SK-N-SH (cell line): ENCODE results near the gene KCTD3. TPM values are rescaled to one million over a fixed set of nuclear protein-coding genes. Genes with fewer than 3 reads are reported as not detected.
A peak's percentile ranks its signal among the peaks of the same experiment; 100 is the strongest.

Experiments
- CTCF ChIA-PET: fragments of 300-600, 350-600 bp; formaldehyde crosslinking; extraction: SDS; loops from one replicate; lab custom pipeline; 2021; lab: Yijun Ruan, JAX
- POLR2A ChIA-PET: fragments of 350-600 bp; sonication (Branson Sonifier 250); formaldehyde crosslinking; extraction: SDS; loops from one replicate; lab custom pipeline; 2020; ENCODE audit warnings: antibody characterized with exemption, inconsistent platforms; lab: Yijun Ruan, JAX
- DNase-seq: peaks from one replicate; pipeline ENCODE4 v3.0.0; 2012
- H2AFZ ChIP-seq: fragments of 200-600 bp; sonication (generic); 2 replicates; pipeline ENCODE4 v1.8.1; 2016; ENCODE audit warnings: antibody characterized with exemption, mild to moderate bottlenecking, low read depth
- H3F3A ChIP-seq: fragments of 200-600 bp; sonication (generic); replicated peaks from 2 replicates; pipeline ENCODE3; 2016; ENCODE audit warnings: antibody characterized with exemption, mild to moderate bottlenecking; ENCODE audit not compliant: insufficient read depth
- H3K27ac ChIP-seq, 2 experiments: fragments of 200-500 bp in 1 of 2; fragments of 200-600 bp in 1 of 2; sonication (Bioruptor generic) in 1 of 2; sonication (generic), shearing (Covaris generic) in 1 of 2; 2 replicates each; pipeline versions ENCODE4 v1.5.1 to v1.6.1; 2014 to 2016; ENCODE audit warnings: low read depth in 2 of 2, inconsistent platforms in 1 of 2, low read length in 1 of 2, mild to moderate bottlenecking in 1 of 2, mixed read lengths in 1 of 2
- H3K27me3 ChIP-seq: fragments of 200-600 bp; sonication (generic), shearing (Covaris generic); 2 replicates; pipeline ENCODE4 v1.6.1; 2016; ENCODE audit warnings: mixed run types; ENCODE audit not compliant: insufficient read depth
- H3K36me3 ChIP-seq, 2 experiments: fragments of 200-500 bp in 1 of 2; fragments of 200-600 bp in 1 of 2; sonication (Bioruptor generic) in 1 of 2; sonication (generic) in 1 of 2; replicated peaks in 1 of 2; 2 replicates each; pipeline versions ENCODE3 to v1.5.1; 2014 to 2016; ENCODE audit warnings: low read length in 1 of 2, mild to moderate bottlenecking in 1 of 2; ENCODE audit not compliant: insufficient read depth in 2 of 2, control insufficient read depth in 1 of 2
- H3K4me1 ChIP-seq, 2 experiments: fragments of 200-500 bp in 1 of 2; fragments of 200-600 bp in 1 of 2; sonication (Bioruptor generic) in 1 of 2; sonication (generic), shearing (Covaris generic) in 1 of 2; 2 replicates each; pipeline versions ENCODE4 v1.5.1 to v1.6.1; 2014 to 2016; ENCODE audit warnings: low read depth in 1 of 2, low read length in 1 of 2, mixed run types in 1 of 2; ENCODE audit not compliant: insufficient read depth in 2 of 2, control insufficient read depth in 1 of 2
- H3K4me2 ChIP-seq: fragments of 200-600 bp; sonication (generic), shearing (Covaris generic); 2 replicates; pipeline ENCODE4 v1.6.1; 2017; ENCODE audit warnings: mixed run types
- H3K4me3 ChIP-seq, 2 experiments: fragments of 200-500 bp in 1 of 2; fragments of 200-600 bp in 1 of 2; sonication (Bioruptor generic) in 1 of 2; sonication (generic), shearing (Covaris generic) in 1 of 2; 2 replicates each; pipeline versions ENCODE4 v1.5.1 to v1.8.1; 2014 to 2016; ENCODE audit warnings: low read depth in 2 of 2, inconsistent platforms in 1 of 2, low read length in 1 of 2, mild to moderate bottlenecking in 1 of 2, mixed read lengths in 1 of 2, moderate library complexity in 1 of 2
- H3K79me2 ChIP-seq: fragments of 200-600 bp; sonication (generic); 2 replicates; pipeline ENCODE4 v1.8.1; 2017; ENCODE audit warnings: mild to moderate bottlenecking; ENCODE audit not compliant: insufficient read depth
- H3K9ac ChIP-seq: fragments of 200-600 bp; sonication (generic); 2 replicates; pipeline ENCODE4 v1.6.1; 2017; ENCODE audit warnings: mixed run types
- H3K9me2 ChIP-seq: fragments of 200-600 bp; sonication (generic); 2 replicates; pipeline ENCODE4 v1.6.1; 2017; ENCODE audit warnings: mixed run types
- H3K9me3 ChIP-seq: fragments of 200-600 bp; sonication (generic); 2 replicates; pipeline ENCODE4 v1.6.1; 2017; ENCODE audit warnings: mixed run types, mild to moderate bottlenecking, moderate library complexity
- H4K20me1 ChIP-seq: fragments of 200-600 bp; sonication (generic); 2 replicates; pipeline ENCODE4 v1.6.1; 2017; ENCODE audit warnings: mild to moderate bottlenecking, mixed run types; ENCODE audit not compliant: insufficient read depth
- ELF1 ChIP-seq: IDR thresholded peaks from 2 replicates; pipeline ENCODE4 v1.4.0; 2012
- EP300 ChIP-seq, 2 experiments: IDR thresholded peaks; 2 replicates each; pipeline versions ENCODE4 v1.4.0 to v1.6.1; 2012; ENCODE audit warnings: borderline replicate concordance in 1 of 2, low read depth in 1 of 2, low read length in 1 of 2
- EZH2phosphoT487 ChIP-seq: fragments of 200-600 bp; sonication (generic); IDR thresholded peaks from 2 replicates; pipeline ENCODE4 v1.6.1; 2017; ENCODE audit warnings: low read depth, mixed run types, mild to moderate bottlenecking, antibody characterized with exemption, moderate library complexity, borderline replicate concordance
- FOXM1 ChIP-seq: IDR thresholded peaks from 2 replicates; pipeline ENCODE4 v1.4.0; 2012; ENCODE audit warnings: low read depth, mild to moderate bottlenecking
- JUND ChIP-seq: IDR thresholded peaks from 2 replicates; pipeline ENCODE4 v1.4.0; 2012
- MXI1 ChIP-seq: IDR thresholded peaks from 2 replicates; pipeline ENCODE4 v1.6.1; 2012; ENCODE audit warnings: mild to moderate bottlenecking, low read depth, low read length, improper control_type of control experiment
- POLR2AphosphoS5 ChIP-seq: IDR thresholded peaks from 2 replicates; pipeline ENCODE4 v1.6.1; 2012; ENCODE audit warnings: low read depth, low read length
- RAD21 ChIP-seq: IDR thresholded peaks from 2 replicates; pipeline ENCODE4 v1.6.1; 2012; ENCODE audit warnings: mild to moderate bottlenecking, low read length
- RCOR1 ChIP-seq: fragments of 150-350 bp; IDR thresholded peaks from 2 replicates; pipeline ENCODE4 v1.6.1; 2017; ENCODE audit warnings: antibody characterized with exemption, low read length
- RFX5 ChIP-seq: IDR thresholded peaks from 2 replicates; pipeline ENCODE4 v1.6.1; 2012; ENCODE audit warnings: mild to moderate bottlenecking, improper control_type of control experiment, low read length
- RXRA ChIP-seq: IDR thresholded peaks from 2 replicates; pipeline ENCODE4 v1.4.0; 2012; ENCODE audit warnings: low read depth, mild to moderate bottlenecking, borderline replicate concordance
- SIN3A ChIP-seq: IDR thresholded peaks from 2 replicates; pipeline ENCODE4 v1.6.1; 2012; ENCODE audit warnings: low read depth, mild to moderate bottlenecking, low read length, moderate library complexity, borderline replicate concordance
- SMC3 ChIP-seq: IDR thresholded peaks from 2 replicates; pipeline ENCODE4 v1.6.1; 2012; ENCODE audit warnings: low read depth, low read length, improper control_type of control experiment
- TAF1 ChIP-seq: IDR thresholded peaks from 2 replicates; pipeline ENCODE4 v1.6.1; 2012; ENCODE audit warnings: low read depth, mild to moderate bottlenecking, low read length, moderate library complexity, borderline replicate concordance
- TCF12 ChIP-seq: IDR thresholded peaks from 2 replicates; pipeline ENCODE4 v1.4.0; 2012
- YY1 ChIP-seq: IDR thresholded peaks from 2 replicates; pipeline ENCODE4 v1.4.0; 2012; ENCODE audit warnings: low read depth, mild to moderate bottlenecking
- WGBS: methylation state at CpG from one replicate; pipeline ENCODE4 v1.1.6; 2017; ENCODE audit warnings: low lambda C conversion rate; 5-methylcytosine and 5-hydroxymethylcytosine counted together
- polyA plus RNA-seq, 3 experiments: library from polyadenylated mRNA; depleted of rRNA; stranded (reverse); fragments of >200 nt; gene quantifications; 2 replicates each; pipeline ENCODE4 v1.2.3, GENCODE V29; 2012
- TF ChIP-seq, protein P1 (sequence below): fragments of 200-600 bp; sonication (generic); IDR thresholded peaks from 2 replicates; pipeline ENCODE4 v1.6.1; 2017; ENCODE audit warnings: antibody characterized with exemption, mild to moderate bottlenecking, moderate library complexity
- TF ChIP-seq, protein P2 (sequence below): IDR thresholded peaks from 2 replicates; pipeline ENCODE4; 2012

The KCTD3 gene
- polyA plus RNA-seq, 1 of the 3 experiments (the other 2 are of a cell fraction) = 34.8 TPM

DNA sequence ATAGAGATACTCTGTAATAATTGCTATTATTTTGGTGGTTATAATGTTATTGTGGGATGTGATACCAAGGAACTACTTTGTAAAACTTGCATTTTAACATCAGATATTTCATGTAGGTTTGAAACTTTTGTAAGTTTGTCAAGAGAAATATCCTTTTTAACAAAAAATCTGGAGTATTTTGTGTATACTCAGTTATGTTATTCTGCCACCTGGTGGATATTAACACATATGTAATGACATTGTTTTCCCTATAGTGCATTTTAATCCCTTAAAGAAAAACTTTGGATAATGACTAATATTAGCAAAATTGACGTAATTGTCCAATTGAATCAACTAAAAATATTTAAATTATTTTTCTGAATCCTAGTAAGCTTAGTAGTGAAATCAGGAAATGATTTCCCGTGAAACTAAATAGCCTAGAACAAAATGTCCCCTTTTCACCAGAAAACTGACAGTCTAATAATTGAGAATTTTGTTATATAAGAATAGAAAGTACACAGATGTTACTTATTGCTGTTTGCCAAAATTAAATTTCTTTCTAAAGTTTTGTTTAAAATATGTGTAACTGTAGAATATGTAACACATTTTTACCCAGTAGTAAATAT lies 39.6 kb downstream of the KCTD3 start:
- WGBS = 52% methylated on average over 2 of the region's 2 CpGs
- no peaks in the 10 kb centered on the region for H4K20me1 ChIP-seq
- no peak overlapping the region for H2AFZ ChIP-seq
- H3K27ac ChIP-seq = no peak overlapping the region; a peak in 1 of 4 replicates
- POLR2A ChIA-PET = no interaction called here
- no peaks in the 10 kb centered on the region for H3K9me3 ChIP-seq
- no peaks in the 10 kb centered on the region for H3K27me3 ChIP-seq
- CTCF ChIA-PET = interaction anchor here (0.7 to 1.8 kb wide), 13 partner anchors 10 to 946 kb away, joined by 3 to 6 read pairs (median 4); no protein-coding TSS in a partner anchor
- TF ChIP-seq, protein P1, sequence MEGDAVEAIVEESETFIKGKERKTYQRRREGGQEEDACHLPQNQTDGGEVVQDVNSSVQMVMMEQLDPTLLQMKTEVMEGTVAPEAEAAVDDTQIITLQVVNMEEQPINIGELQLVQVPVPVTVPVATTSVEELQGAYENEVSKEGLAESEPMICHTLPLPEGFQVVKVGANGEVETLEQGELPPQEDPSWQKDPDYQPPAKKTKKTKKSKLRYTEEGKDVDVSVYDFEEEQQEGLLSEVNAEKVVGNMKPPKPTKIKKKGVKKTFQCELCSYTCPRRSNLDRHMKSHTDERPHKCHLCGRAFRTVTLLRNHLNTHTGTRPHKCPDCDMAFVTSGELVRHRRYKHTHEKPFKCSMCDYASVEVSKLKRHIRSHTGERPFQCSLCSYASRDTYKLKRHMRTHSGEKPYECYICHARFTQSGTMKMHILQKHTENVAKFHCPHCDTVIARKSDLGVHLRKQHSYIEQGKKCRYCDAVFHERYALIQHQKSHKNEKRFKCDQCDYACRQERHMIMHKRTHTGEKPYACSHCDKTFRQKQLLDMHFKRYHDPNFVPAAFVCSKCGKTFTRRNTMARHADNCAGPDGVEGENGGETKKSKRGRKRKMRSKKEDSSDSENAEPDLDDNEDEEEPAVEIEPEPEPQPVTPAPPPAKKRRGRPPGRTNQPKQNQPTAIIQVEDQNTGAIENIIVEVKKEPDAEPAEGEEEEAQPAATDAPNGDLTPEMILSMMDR = peak; percentile 75
- no peak for TF ChIP-seq RCOR1
- no peak for TF ChIP-seq POLR2AphosphoS5
- peak; percentile 53 for TF ChIP-seq RAD21
- peaks cover 44 to 84% of the 10 kb centered on the region in 2 experiments for H3K36me3 ChIP-seq
- peak; percentile 15 for DNase-seq
- no peak overlapping the region for H3K4me3 ChIP-seq
- H3K9ac ChIP-seq = no peak overlapping the region
- peaks cover 0 to 3% of the 10 kb centered on the region in 2 experiments; a peak in 2 of 4 replicates for H3K4me1 ChIP-seq
- H3F3A ChIP-seq = no peaks in the 10 kb centered on the region
- H3K9me2 ChIP-seq = no peaks in the 10 kb centered on the region
- no peaks in the 10 kb centered on the region for H3K79me2 ChIP-seq
- no peak overlapping the region for H3K4me2 ChIP-seq

DNA sequence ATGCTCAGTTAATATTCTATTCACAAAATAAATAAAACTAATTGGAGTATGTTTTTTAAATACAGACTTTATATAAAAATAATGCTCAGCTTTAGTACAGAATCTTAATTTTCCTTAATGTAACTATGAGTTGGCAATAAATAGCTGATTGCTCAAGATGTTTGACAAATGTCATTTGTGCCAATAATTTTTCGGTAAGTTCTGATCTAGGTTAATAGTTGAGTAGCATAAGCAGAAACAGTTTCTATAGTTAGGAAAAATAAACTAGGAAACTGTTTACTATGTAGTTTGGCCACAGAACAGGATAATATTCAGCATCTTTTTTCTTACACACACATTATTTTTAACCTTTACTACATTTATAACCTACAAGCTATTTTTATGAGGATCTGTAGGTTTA lies 40.3 kb downstream of the KCTD3 start:
- Histone ChIP-seq H3K4me2 (no peak overlapping the region), H3K9me2 (no peaks in the 10 kb centered on the region), H3K9me3 (no peaks in the 10 kb centered on the region), H3K36me3 (peaks cover 51 to 84% of the 10 kb centered on the region in 2 experiments), H3K9ac (no peak overlapping the region), H3K27ac (no peak overlapping the region)
- WGBS = 86% methylated on average over 1 of the region's 1 CpG
- DNase-seq = no peak
- POLR2A ChIA-PET = no interaction called here
- TF ChIP-seq ELF1 (no peak), SIN3A (no peak)
- TF ChIP-seq, all 33 proteins: peak for 0
- peaks cover 2% of the 10 kb centered on the region for H3F3A ChIP-seq
- H3K79me2 ChIP-seq = no peaks in the 10 kb centered on the region
- H2AFZ ChIP-seq = no peak overlapping the region
- H3K4me1 ChIP-seq = peaks cover 0 to 3% of the 10 kb centered on the region in 2 experiments; a peak in 2 of 4 replicates
- CTCF ChIA-PET = interaction anchor here (0.8 to 1.8 kb wide), 13 partner anchors 10 to 946 kb away, joined by 3 to 6 read pairs (median 4); no protein-coding TSS in a partner anchor
- no peak overlapping the region for H3K4me3 ChIP-seq
- H4K20me1 ChIP-seq = no peaks in the 10 kb centered on the region
- H3K27me3 ChIP-seq = no peaks in the 10 kb centered on the region

DNA sequence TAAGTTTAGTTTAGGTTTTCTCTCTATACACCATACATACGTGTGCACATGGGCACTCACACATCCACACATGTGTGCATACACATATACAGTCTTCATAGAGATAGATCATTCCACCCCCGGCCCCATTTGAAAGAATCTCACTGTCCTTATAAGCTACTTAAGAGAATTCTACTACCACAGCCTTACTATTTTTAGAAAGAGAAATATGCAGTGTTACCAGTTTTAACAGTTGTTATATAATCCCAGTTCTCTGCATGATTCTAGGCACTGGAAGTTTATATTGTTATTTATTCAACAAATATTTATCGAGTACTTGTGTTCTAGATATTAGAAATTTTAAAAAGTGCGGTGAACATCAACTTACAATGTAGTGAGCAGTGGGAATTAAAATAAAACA lies 41.5 kb downstream of the KCTD3 start:
- ChIA-PET POLR2A (no interaction called here), CTCF (interaction anchor here (0.6 to 1.0 kb wide), 2 partner anchors 15 to 74 kb away, joined by 3 read pairs; no protein-coding TSS in a partner anchor)
- WGBS = 95% methylated on average over 4 of the region's 4 CpGs

More for the DNA sequence above, 41.5 kb downstream of the KCTD3 start:
- Histone ChIP-seq H3K27me3 (no peaks in the 10 kb centered on the region), H3K4me2 (no peak overlapping the region), H3K36me3 (peaks cover 64 to 86% of the 10 kb centered on the region in 2 experiments), H3K9ac (no peak overlapping the region), H3K9me3 (no peaks in the 10 kb centered on the region), H4K20me1 (no peaks in the 10 kb centered on the region), H3K4me3 (no peak overlapping the region), H3K9me2 (no peaks in the 10 kb centered on the region), H3F3A (peaks cover 2% of the 10 kb centered on the region), H3K4me1 (peaks cover 0 to 3% of the 10 kb centered on the region in 2 experiments; a peak in 1 of 4 replicates), H2AFZ (no peak overlapping the region), H3K79me2 (peaks cover 4% of the 10 kb centered on the region; the same call in 1 of the 2 replicates), H3K27ac (no peak overlapping the region)
- no peak for TF ChIP-seq MXI1
- no peak for TF ChIP-seq RAD21
- TF ChIP-seq EZH2phosphoT487 = no peak
- TF ChIP-seq FOXM1 = no peak
- no peak for TF ChIP-seq JUND
- TF ChIP-seq, protein P2, sequence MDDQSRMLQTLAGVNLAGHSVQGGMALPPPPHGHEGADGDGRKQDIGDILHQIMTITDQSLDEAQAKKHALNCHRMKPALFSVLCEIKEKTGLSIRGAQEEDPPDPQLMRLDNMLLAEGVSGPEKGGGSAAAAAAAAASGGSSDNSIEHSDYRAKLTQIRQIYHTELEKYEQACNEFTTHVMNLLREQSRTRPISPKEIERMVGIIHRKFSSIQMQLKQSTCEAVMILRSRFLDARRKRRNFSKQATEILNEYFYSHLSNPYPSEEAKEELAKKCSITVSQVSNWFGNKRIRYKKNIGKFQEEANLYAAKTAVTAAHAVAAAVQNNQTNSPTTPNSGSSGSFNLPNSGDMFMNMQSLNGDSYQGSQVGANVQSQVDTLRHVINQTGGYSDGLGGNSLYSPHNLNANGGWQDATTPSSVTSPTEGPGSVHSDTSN = no peak
- TF ChIP-seq RFX5 = no peak
- TF ChIP-seq TAF1 = no peak
- no peak for TF ChIP-seq RXRA
- no peak for TF ChIP-seq EP300 (IDR thresholded peaks at IDR 0.05; ENCODE audit: borderline replicate concordance in 1 of 2, low read depth in 1 of 2, low read length in 1 of 2)
- no peak for TF ChIP-seq SMC3
- TF ChIP-seq YY1 = no peak
- TF ChIP-seq TCF12 = no peak
- DNase-seq = no peak
